IMR-90 (cell line): ENCODE data around the gene LRIG1. TPM values are rescaled to one million over a fixed set of nuclear protein-coding genes. Genes with fewer than 3 reads are reported as not detected.

Experiments used
- ATAC-seq: fragments of 200-7000 bp; cut with Tn5 transposase; 2 replicates; pipeline ENCODE4 v1.9.1; 2020; ENCODE audit warnings: low read depth, mild to moderate bottlenecking, moderate library complexity
- BruUV-seq: library from RNA; stranded (reverse); fragments of 400-500 nt; replicated peaks from 2 replicates; lab custom pipeline; 2021; lab: Mats Ljungman, UMichigan
- CTCF ChIA-PET: fragments of 300-600 bp; formaldehyde crosslinking; extraction: SDS; loops from one replicate; lab custom pipeline; 2021; ENCODE audit warnings: antibody characterized with exemption; lab: Yijun Ruan, JAX
- POLR2A ChIA-PET: fragments of 300-600 bp; sonication (Branson Sonifier 250); formaldehyde crosslinking; loops from one replicate; lab custom pipeline; 2022; ENCODE audit warnings: antibody characterized with exemption; ENCODE audit not compliant: unreplicated experiment; lab: Charles Lee
- DNase-seq: peaks from one replicate; pipeline ENCODE4 v3.0.0; 2013
- H2AFZ ChIP-seq: replicated peaks from 2 replicates; pipeline ENCODE3; 2013; ENCODE audit warnings: low read length, mild to moderate bottlenecking; ENCODE audit not compliant: poor library complexity
- H2AK5ac ChIP-seq: 2 replicates; pipeline ENCODE4 v1.6.1; 2013; ENCODE audit warnings: low read depth, low read length, inconsistent platforms
- H2AK9ac ChIP-seq: replicated peaks from 2 replicates; pipeline ENCODE3; 2013; ENCODE audit warnings: mild to moderate bottlenecking, low read depth, low read length, moderate library complexity; ENCODE audit not compliant: poor library complexity
- H2BK120ac ChIP-seq: 2 replicates; pipeline ENCODE4 v1.6.1; 2013; ENCODE audit warnings: low read depth, low read length, inconsistent platforms
- H2BK15ac ChIP-seq: 3 replicates; pipeline ENCODE4 v1.6.1; 2013; ENCODE audit warnings: low read depth, low read length, inconsistent platforms
- H2BK20ac ChIP-seq: 2 replicates; pipeline ENCODE4 v1.6.1; 2013; ENCODE audit warnings: low read depth, mild to moderate bottlenecking, inconsistent platforms, low read length, moderate library complexity
- H2BK5ac ChIP-seq: 2 replicates; pipeline ENCODE4 v1.6.1; 2013; ENCODE audit warnings: mild to moderate bottlenecking, low read depth, low read length, inconsistent platforms; ENCODE audit not compliant: poor library complexity, severe bottlenecking
- H3K14ac ChIP-seq: replicated peaks from 2 replicates; pipeline ENCODE4 v1.6.1; 2013; ENCODE audit warnings: low read depth, low read length, inconsistent platforms
- H3K18ac ChIP-seq: 2 replicates; pipeline ENCODE4 v1.6.1; 2013; ENCODE audit warnings: low read depth, low read length, control low read depth
- H3K23ac ChIP-seq: 2 replicates; pipeline ENCODE4 v1.6.1; 2013; ENCODE audit warnings: low read depth, low read length, inconsistent platforms
- H3K27ac ChIP-seq: 2 replicates; pipeline ENCODE4 v1.5.1; 2013; ENCODE audit warnings: mild to moderate bottlenecking, control low read depth, low read length; ENCODE audit not compliant: insufficient read depth
- H3K27me3 ChIP-seq: 2 replicates; pipeline ENCODE4 v1.6.1; 2013; ENCODE audit warnings: low read length; ENCODE audit not compliant: control insufficient read depth, insufficient read depth
- H3K36me3 ChIP-seq: 2 replicates; pipeline ENCODE4 v1.6.1; 2013; ENCODE audit warnings: low read length, mixed read lengths; ENCODE audit not compliant: control insufficient read depth, insufficient read depth
- H3K4ac ChIP-seq: 2 replicates; pipeline ENCODE4 v1.6.1; 2013; ENCODE audit warnings: low read depth, low read length, inconsistent platforms
- H3K4me1 ChIP-seq: 2 replicates; pipeline ENCODE4 v1.6.1; 2013; ENCODE audit warnings: low read length, mixed read lengths; ENCODE audit not compliant: control insufficient read depth, insufficient read depth
- H3K4me2 ChIP-seq: 2 replicates; pipeline ENCODE4 v1.6.1; 2013; ENCODE audit warnings: low read depth, mild to moderate bottlenecking, control low read depth, low read length, moderate library complexity
- H3K4me3 ChIP-seq: 2 replicates; pipeline ENCODE4 v1.5.1; 2013; ENCODE audit warnings: low read depth, mild to moderate bottlenecking, control low read depth, low read length, moderate library complexity; ENCODE audit not compliant: insufficient read depth
- H3K56ac ChIP-seq: 2 replicates; pipeline ENCODE4 v1.6.1; 2013; ENCODE audit warnings: low read length, inconsistent platforms; ENCODE audit not compliant: insufficient read depth; ENCODE audit errors: extremely low read depth
- H3K79me1 ChIP-seq, 2 experiments: 2 replicates each; pipeline ENCODE4 v1.6.1; 2013; ENCODE audit warnings: low read length in 2 of 2, inconsistent platforms in 1 of 2, low read depth in 1 of 2
- H3K9ac ChIP-seq: 2 replicates; pipeline ENCODE4 v1.6.1; 2013; ENCODE audit warnings: low read depth, low read length, control low read depth
- H3K9me1 ChIP-seq: 2 replicates; pipeline ENCODE4 v1.6.1; 2013; ENCODE audit warnings: low read length, inconsistent platforms; ENCODE audit not compliant: insufficient read depth
- H3K9me3 ChIP-seq: 2 replicates; pipeline ENCODE4 v1.6.1; 2013; ENCODE audit warnings: low read length; ENCODE audit not compliant: control insufficient read depth, insufficient read depth
- H4K20me1 ChIP-seq: 2 replicates; pipeline ENCODE4 v1.6.1; 2013; ENCODE audit warnings: low read length, inconsistent platforms; ENCODE audit not compliant: insufficient read depth
- H4K5ac ChIP-seq: 2 replicates; pipeline ENCODE4 v1.6.1; 2013; ENCODE audit warnings: mild to moderate bottlenecking, low read depth, low read length, control low read depth
- H4K8ac ChIP-seq, 2 experiments: 2 replicates each; pipeline ENCODE4 v1.6.1; 2013; ENCODE audit warnings: low read depth in 2 of 2, low read length in 2 of 2, control low read depth in 1 of 2, inconsistent platforms in 1 of 2
- H4K91ac ChIP-seq: 2 replicates; pipeline ENCODE4 v1.6.1; 2013; ENCODE audit warnings: low read depth, low read length, inconsistent platforms; ENCODE audit not compliant: insufficient read depth
- ELK1 ChIP-seq: fragments of 150-350 bp; IDR thresholded peaks from 2 replicates; pipeline ENCODE4 v1.6.1; 2016; ENCODE audit warnings: low read depth, mild to moderate bottlenecking, low read length, moderate library complexity, borderline replicate concordance
- MAZ ChIP-seq: IDR thresholded peaks from 2 replicates; pipeline ENCODE4 v1.6.1; 2012; ENCODE audit warnings: low read depth, mild to moderate bottlenecking, low read length, improper control_type of control experiment, moderate library complexity, borderline replicate concordance
- NFE2L2 ChIP-seq: fragments of 150-350 bp; IDR thresholded peaks from 2 replicates; pipeline ENCODE4 v1.6.1; 2016; ENCODE audit warnings: low read depth, mild to moderate bottlenecking, low read length
- WGBS, 2 experiments: methylation state at CpG; one replicate each; pipeline versions ENCODE4 v1.1.5 to v1.1.7; 2013; ENCODE audit warnings: missing lambda C conversion rate in 2 of 2; ENCODE audit not compliant: insufficient read length in 1 of 2; ENCODE audit errors: extremely low coverage in 2 of 2; 5-methylcytosine and 5-hydroxymethylcytosine counted together
- dilution Hi-C: fragments of 300-500 bp; cut with HindIII; formaldehyde crosslinking; loops from one replicate; pipeline ENCODE4 v1.14.3; 2018; ENCODE audit warnings: low sequenced_read_pairs; ENCODE audit not compliant: unreplicated experiment
- in situ Hi-C: fragments of 300-500 bp; cut with MboI; formaldehyde crosslinking; loops from 3 replicates; pipeline ENCODE4 v1.14.3; 2019; ENCODE audit warnings: low sequenced_read_pairs, inconsistent platforms, mixed read lengths
- intact Hi-C: fragments of 100-400 bp; cut with micrococcal nuclease; formaldehyde crosslinking; loops from 2 replicates; pipeline ENCODE4 v1.10.0; 2022
- polyA plus RNA-seq, 3 experiments: library from polyadenylated mRNA; depleted of rRNA; stranded (reverse); fragments of >200 nt; gene quantifications; 2 replicates each; pipeline ENCODE4 v1.2.3, GENCODE V29; 2012; ENCODE audit warnings: low replicate concordance in 1 of 3
- total RNA-seq: library from RNA; depleted of rRNA; stranded (reverse); fragments of >200 nt; gene quantifications from 2 replicates; pipeline ENCODE4 v1.2.3, GENCODE V29; 2012

LRIG1 gene
- total and polyA plus RNA-seq, 2 of the 4 experiments (the other 2 are of a cell fraction): 62.8 to 87.8 TPM

GRCh38 chr3:66542153-66542552 is 41.3 kb upstream of the LRIG1 start:
- DNase-seq (no peak), ATAC-seq (no peak)
- in situ Hi-C loops: no loop called here
- no peak overlapping the region for H2AFZ ChIP-seq
- dilution Hi-C loops: no loop called here
- H4K20me1 ChIP-seq: no peaks in the 10 kb centered on the region
- intact Hi-C loops: no loop called here
- no peak overlapping the region for H3K18ac ChIP-seq
- no peaks in the 10 kb centered on the region for H3K27me3 ChIP-seq
- no peak overlapping the region for H4K8ac ChIP-seq
- H3K23ac ChIP-seq: no peak overlapping the region
- BruUV-seq: no TSS peak
- no peak overlapping the region for H2BK5ac ChIP-seq
- H3K9me1 ChIP-seq: 0 out of 2 replicates have a peak, but pooled peaks cover 2% of the 10 kb centered on the region
- no peaks in the 10 kb centered on the region for H3K4me1 ChIP-seq
- no peak overlapping the region for H3K14ac ChIP-seq
- no peaks in the 10 kb centered on the region for H3K36me3 ChIP-seq
- 63% methylated on average over 2 of the region's 2 CpGs; no CpG with 5 or more reads in 1 of the 2 experiments for whole genome bisulfite sequencing, 2 experiments
- H3K27ac ChIP-seq: no peak overlapping the region
- H3K9ac ChIP-seq: no peak overlapping the region
- H3K4me3 ChIP-seq: no peak overlapping the region
- ChIA-PET CTCF (interaction anchor here (1.0 kb wide), 1 partner anchor 10 kb away, joined by 5 read pairs; no protein-coding TSS in a partner anchor), POLR2A (no interaction called here)
- H3K9me3 ChIP-seq: peaks cover 1% of the 10 kb centered on the region; the same call in 1 of the 2 replicates
- H3K4ac ChIP-seq: no peak overlapping the region
- H3K79me1 ChIP-seq: no peaks in the 10 kb centered on the region
- H4K91ac ChIP-seq: no peak overlapping the region
- no peak overlapping the region for H2BK15ac ChIP-seq
- H2AK5ac ChIP-seq: no peak overlapping the region
- no peak overlapping the region for H2BK20ac ChIP-seq
- H3K4me2 ChIP-seq: no peak overlapping the region
- H2BK120ac ChIP-seq: no peak overlapping the region
- H4K5ac ChIP-seq: no peak overlapping the region
- no peak overlapping the region for H3K56ac ChIP-seq
- no peak for TF ChIP-seq ELK1
- no peak for TF ChIP-seq MAZ
- no peak for TF ChIP-seq NFE2L2
- H2AK9ac ChIP-seq: no peak overlapping the region
